Measurements from ENCODE around the gene ACTG1. TPM values are rescaled to one million over a fixed set of nuclear protein-coding genes. Genes with fewer than 3 reads are reported as not detected.

Gene ACTG1
- total and polyA plus RNA-seq, 2 of the 13 experiments (the other 11 are each of a cell fraction or from before 2014, with no cell fraction given) = 973 to 1,138 TPM

DNA sequence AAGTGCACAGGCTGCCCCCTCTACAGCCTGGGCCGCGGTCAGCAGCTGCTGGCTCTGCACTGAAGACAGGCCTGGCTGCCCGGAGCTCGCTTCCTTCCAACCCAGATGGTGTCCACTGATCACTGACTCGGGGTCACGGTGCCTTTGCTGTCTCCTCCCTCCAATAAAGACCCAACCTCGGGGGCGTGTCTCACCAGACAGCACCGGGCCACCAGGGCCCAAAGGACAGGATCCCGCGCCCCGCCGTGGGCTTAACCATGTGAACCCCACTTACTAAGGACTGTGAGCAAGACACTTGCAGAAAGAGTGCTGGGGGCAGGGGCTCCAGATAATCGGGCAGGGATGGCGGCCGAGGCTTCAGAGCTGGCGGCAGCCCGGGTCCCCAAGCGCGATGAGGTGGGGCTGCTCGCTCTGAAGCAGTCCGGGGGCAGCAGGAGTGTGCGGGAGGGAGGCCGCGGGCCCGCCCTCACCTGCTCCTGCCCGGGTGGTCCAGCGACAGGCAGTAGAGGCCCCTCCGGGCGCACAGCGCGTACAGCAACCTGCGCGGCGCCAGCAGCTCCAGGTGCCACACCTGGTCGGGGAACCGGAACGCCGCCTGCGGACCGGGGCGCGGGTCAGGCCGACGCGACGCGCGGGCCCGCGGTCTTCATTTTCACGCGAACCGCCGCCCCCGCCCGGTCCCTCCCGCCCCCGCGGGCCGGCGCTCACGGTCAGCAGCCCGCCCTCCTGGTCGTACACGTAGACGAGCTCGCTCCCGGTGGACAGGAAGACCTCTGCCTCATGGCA is 39.1 kb upstream of the ACTG1 start:
- Histone ChIP-seq H3K4me1 (ENCODE audit: insufficient read depth, low read length) (peaks cover 43% of the 10 kb centered on the region), H3K9me3 (ENCODE audit: low read length) (no peaks in the 10 kb centered on the region), H3K4me3 (replicated peaks in 1 of 3; ENCODE audit: insufficient read depth in 1 of 3, low read depth in 2 of 3, low read length in 3 of 3) (peak overlapping the region; percentile 95 to 97 (median 96)), H3K27ac (ENCODE audit: extremely low read length, insufficient read depth, low read length) (peak overlapping the region; percentile 56), H2AFZ (ENCODE audit: low read length) (no peak overlapping the region), H3K9ac (ENCODE audit: insufficient read depth, low read depth, low read length) (peak overlapping the region; percentile 79), H3K4me2 (ENCODE audit: low read depth, low read length) (peak overlapping the region; percentile 98), H4K20me1 (ENCODE audit: insufficient read depth, low read length) (peaks cover 4% of the 10 kb centered on the region; the same call in 1 of the 2 replicates), H3K79me2 (ENCODE audit: insufficient read depth, low read length) (peaks cover 10% of the 10 kb centered on the region), H3K27me3 (ENCODE audit: control insufficient read depth in 1 of 2, insufficient read depth in 2 of 2, low read length in 2 of 2) (no peaks in the 10 kb centered on the region; a peak in 1 of 5 replicates), H3K36me3 (replicated peaks in 1 of 2; ENCODE audit: control insufficient read depth in 1 of 2, insufficient read depth in 2 of 2, low read length in 2 of 2) (peaks cover 15 to 30% of the 10 kb centered on the region in 2 experiments)
- ChIA-PET CTCF (ENCODE audit: low intra/inter-chr PET ratio, low total read pairs) (no interaction called here), POLR2A (interaction anchor here (0.6 to 2.5 kb wide), 18 partner anchors 8 to 157 kb away, joined by 3 to 27 read pairs (median 4); partner anchors contain the start of genes ACTG1, ARL16, BAHCC1 and HGS)
- intact Hi-C loops (cut with micrococcal nuclease; ENCODE audit: unreplicated experiment) (loop anchor here (1.0 to 2.0 kb wide), 2 partner anchors 25 to 50 kb away; no protein-coding TSS in a partner anchor), in situ Hi-C loops (cut with HindIII; ENCODE audit: extremely low pct_ligation_motif_present, low pct_unique_long_range_greater_than_20kb) (no loop called here)
- WGBS (ENCODE audit: low lambda C conversion rate) = 0% methylated on average over 19 of the region's 69 CpGs
- ATAC-seq (peak; percentile 35), FAIRE-seq (no peak), DNase-seq (ENCODE audit: low spot score) (peak; percentile 47)
- BruUV-seq (replicated peaks) = no TSS peak
- TF ChIP-seq MED8 (CRISPR knock-in tag; IDR thresholded peaks at IDR 0.05; ENCODE audit: insufficient replicate concordance) = peak; percentile 37
- no peak for TF ChIP-seq ZKSCAN8 (CRISPR knock-in tag; IDR thresholded peaks at IDR 0.05; ENCODE audit: borderline replicate concordance)
- TF ChIP-seq ZNF761 (CRISPR knock-in tag; conservative IDR thresholded peaks at IDR 0.05) = no peak; the same call in 1 of the 2 replicates
- TF ChIP-seq, protein P1, sequence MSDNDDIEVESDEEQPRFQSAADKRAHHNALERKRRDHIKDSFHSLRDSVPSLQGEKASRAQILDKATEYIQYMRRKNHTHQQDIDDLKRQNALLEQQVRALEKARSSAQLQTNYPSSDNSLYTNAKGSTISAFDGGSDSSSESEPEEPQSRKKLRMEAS (IDR thresholded peaks at IDR 0.05) = no peak
- TF ChIP-seq KLF11 (CRISPR knock-in tag; IDR thresholded peaks at IDR 0.05) = no peak
- TF ChIP-seq ZNF510 (CRISPR knock-in tag; IDR thresholded peaks at IDR 0.05; ENCODE audit: low read depth) = no peak
- TF ChIP-seq ZNF33A (CRISPR knock-in tag; IDR thresholded peaks at IDR 0.05; ENCODE audit: borderline replicate concordance) = no peak
- no peak; the same call in 1 of the 2 replicates for TF ChIP-seq ZNF724P (CRISPR knock-in tag; IDR thresholded peaks at IDR 0.05; ENCODE audit: borderline replicate concordance)
- TF ChIP-seq, protein P2, sequence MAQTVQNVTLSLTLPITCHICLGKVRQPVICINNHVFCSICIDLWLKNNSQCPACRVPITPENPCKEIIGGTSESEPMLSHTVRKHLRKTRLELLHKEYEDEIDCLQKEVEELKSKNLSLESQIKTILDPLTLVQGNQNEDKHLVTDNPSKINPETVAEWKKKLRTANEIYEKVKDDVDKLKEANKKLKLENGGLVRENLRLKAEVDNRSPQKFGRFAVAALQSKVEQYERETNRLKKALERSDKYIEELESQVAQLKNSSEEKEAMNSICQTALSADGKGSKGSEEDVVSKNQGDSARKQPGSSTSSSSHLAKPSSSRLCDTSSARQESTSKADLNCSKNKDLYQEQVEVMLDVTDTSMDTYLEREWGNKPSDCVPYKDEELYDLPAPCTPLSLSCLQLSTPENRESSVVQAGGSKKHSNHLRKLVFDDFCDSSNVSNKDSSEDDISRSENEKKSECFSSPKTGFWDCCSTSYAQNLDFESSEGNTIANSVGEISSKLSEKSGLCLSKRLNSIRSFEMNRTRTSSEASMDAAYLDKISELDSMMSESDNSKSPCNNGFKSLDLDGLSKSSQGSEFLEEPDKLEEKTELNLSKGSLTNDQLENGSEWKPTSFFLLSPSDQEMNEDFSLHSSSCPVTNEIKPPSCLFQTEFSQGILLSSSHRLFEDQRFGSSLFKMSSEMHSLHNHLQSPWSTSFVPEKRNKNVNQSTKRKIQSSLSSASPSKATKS (CRISPR knock-in tag; IDR thresholded peaks at IDR 0.05) = no peak
- TF ChIP-seq MYNN (CRISPR knock-in tag; IDR thresholded peaks at IDR 0.05; ENCODE audit: low read depth) = 0 out of 2 replicates have a peak, but pooled peaks have one; percentile 4
- no peak for TF ChIP-seq ZC3H4 (CRISPR knock-in tag; IDR thresholded peaks at IDR 0.05; ENCODE audit: borderline replicate concordance)
- TF ChIP-seq, protein P3, sequence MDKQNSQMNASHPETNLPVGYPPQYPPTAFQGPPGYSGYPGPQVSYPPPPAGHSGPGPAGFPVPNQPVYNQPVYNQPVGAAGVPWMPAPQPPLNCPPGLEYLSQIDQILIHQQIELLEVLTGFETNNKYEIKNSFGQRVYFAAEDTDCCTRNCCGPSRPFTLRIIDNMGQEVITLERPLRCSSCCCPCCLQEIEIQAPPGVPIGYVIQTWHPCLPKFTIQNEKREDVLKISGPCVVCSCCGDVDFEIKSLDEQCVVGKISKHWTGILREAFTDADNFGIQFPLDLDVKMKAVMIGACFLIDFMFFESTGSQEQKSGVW (CRISPR knock-in tag; IDR thresholded peaks at IDR 0.05; ENCODE audit: borderline replicate concordance) = no peak
- TF ChIP-seq FOXO1 (CRISPR knock-in tag; IDR thresholded peaks at IDR 0.05) = no peak; the same call in 1 of the 2 replicates
- TF ChIP-seq, protein P4, sequence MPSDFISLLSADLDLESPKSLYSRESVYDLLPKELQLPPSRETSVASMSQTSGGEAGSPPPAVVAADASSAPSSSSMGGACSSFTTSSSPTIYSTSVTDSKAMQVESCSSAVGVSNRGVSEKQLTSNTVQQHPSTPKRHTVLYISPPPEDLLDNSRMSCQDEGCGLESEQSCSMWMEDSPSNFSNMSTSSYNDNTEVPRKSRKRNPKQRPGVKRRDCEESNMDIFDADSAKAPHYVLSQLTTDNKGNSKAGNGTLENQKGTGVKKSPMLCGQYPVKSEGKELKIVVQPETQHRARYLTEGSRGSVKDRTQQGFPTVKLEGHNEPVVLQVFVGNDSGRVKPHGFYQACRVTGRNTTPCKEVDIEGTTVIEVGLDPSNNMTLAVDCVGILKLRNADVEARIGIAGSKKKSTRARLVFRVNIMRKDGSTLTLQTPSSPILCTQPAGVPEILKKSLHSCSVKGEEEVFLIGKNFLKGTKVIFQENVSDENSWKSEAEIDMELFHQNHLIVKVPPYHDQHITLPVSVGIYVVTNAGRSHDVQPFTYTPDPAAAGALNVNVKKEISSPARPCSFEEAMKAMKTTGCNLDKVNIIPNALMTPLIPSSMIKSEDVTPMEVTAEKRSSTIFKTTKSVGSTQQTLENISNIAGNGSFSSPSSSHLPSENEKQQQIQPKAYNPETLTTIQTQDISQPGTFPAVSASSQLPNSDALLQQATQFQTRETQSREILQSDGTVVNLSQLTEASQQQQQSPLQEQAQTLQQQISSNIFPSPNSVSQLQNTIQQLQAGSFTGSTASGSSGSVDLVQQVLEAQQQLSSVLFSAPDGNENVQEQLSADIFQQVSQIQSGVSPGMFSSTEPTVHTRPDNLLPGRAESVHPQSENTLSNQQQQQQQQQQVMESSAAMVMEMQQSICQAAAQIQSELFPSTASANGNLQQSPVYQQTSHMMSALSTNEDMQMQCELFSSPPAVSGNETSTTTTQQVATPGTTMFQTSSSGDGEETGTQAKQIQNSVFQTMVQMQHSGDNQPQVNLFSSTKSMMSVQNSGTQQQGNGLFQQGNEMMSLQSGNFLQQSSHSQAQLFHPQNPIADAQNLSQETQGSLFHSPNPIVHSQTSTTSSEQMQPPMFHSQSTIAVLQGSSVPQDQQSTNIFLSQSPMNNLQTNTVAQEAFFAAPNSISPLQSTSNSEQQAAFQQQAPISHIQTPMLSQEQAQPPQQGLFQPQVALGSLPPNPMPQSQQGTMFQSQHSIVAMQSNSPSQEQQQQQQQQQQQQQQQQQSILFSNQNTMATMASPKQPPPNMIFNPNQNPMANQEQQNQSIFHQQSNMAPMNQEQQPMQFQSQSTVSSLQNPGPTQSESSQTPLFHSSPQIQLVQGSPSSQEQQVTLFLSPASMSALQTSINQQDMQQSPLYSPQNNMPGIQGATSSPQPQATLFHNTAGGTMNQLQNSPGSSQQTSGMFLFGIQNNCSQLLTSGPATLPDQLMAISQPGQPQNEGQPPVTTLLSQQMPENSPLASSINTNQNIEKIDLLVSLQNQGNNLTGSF (CRISPR knock-in tag; IDR thresholded peaks at IDR 0.05) = no peak
